HG03139 (cell line): ENCODE results near the gene SULT1A1.
"Not testable (repeated sequence)": the region's sequence is repeated elsewhere in the genome, so short reads cannot be mapped to it uniquely, and the experiment has no call there.

Experiments
- ATAC-seq: cut with Tn5 transposase; IDR thresholded peaks from one replicate; pipeline ENCODE4 v1.9.1; 2021; ENCODE audit not compliant: unreplicated experiment

Gene SULT1A1

GRCh38 chr16:28592511-28592910 lies 17.3 kb downstream of the SULT1A1 start:
- no peak for ATAC-seq

GRCh38 chr16:28591355-28591754 lies 18.5 kb downstream of the SULT1A1 start:
- no peak for ATAC-seq

GRCh38 chr16:28590384-28591340 lies 19.2 kb downstream of the SULT1A1 start:
- no peak for ATAC-seq

GRCh38 chr16:28589930-28590329 lies 19.9 kb downstream of the SULT1A1 start:
- ATAC-seq: no peak

GRCh38 chr16:28589069-28589468 lies 20.8 kb downstream of the SULT1A1 start:
- ATAC-seq: no peak

GRCh38 chr16:28587386-28587785 lies 22.5 kb downstream of the SULT1A1 start:
- no peak for ATAC-seq

- no peak for ATAC-seq
Observed at GRCh38 chr16:28586466-28586865, 23.4 kb downstream of the SULT1A1 start.

- no peak for ATAC-seq
Observed at GRCh38 chr16:28585674-28586073, 24.2 kb downstream of the SULT1A1 start.

GRCh38 chr16:28580726-28581315 lies 29.0 kb downstream of the SULT1A1 start:
- no peak for ATAC-seq

GRCh38 chr16:28575446-28576109 lies 34.3 kb downstream of the SULT1A1 start:
- no peak for ATAC-seq

- no peak for ATAC-seq
Observed at GRCh38 chr16:28574925-28575324, 34.9 kb downstream of the SULT1A1 start.

GRCh38 chr16:28573738-28574718 lies 35.8 kb downstream of the SULT1A1 start:
- ATAC-seq: no peak

- no peak for ATAC-seq
Observed at GRCh38 chr16:28572696-28573510, 36.9 kb downstream of the SULT1A1 start.

- no peak for ATAC-seq
Observed at GRCh38 chr16:28569968-28570752, 39.7 kb downstream of the SULT1A1 start.

- ATAC-seq: no peak
Observed at GRCh38 chr16:28569021-28569420, 40.8 kb downstream of the SULT1A1 start.

GRCh38 chr16:28567292-28567691 lies 42.6 kb downstream of the SULT1A1 start:
- ATAC-seq: no peak

GRCh38 chr16:28566233-28566925 lies 43.5 kb downstream of the SULT1A1 start:
- not testable (repeated sequence) for ATAC-seq

GRCh38 chr16:28563218-28563617 lies 46.6 kb downstream of the SULT1A1 start:
- no peak for ATAC-seq
